HG02884 (cell line): ENCODE results near the gene PTPN5.
A peak's percentile ranks its signal among the peaks of the same experiment; 100 is the strongest.

Experiments used
- ATAC-seq: cut with Tn5 transposase; IDR thresholded peaks from one replicate; pipeline ENCODE4 v1.9.1; 2021; ENCODE audit warnings: mild to moderate bottlenecking, moderate library complexity; ENCODE audit not compliant: unreplicated experiment

The PTPN5 gene

GRCh38 chr11:18743365-18743764, 48.2 kb downstream of the PTPN5 start:
- no peak for ATAC-seq

- ATAC-seq, result no peak
These were observed 49.8 kb downstream of the PTPN5 start for GRCh38 chr11:18741783-18742182.

GRCh38 chr11:18739685-18740084, 51.9 kb downstream of the PTPN5 start:
- ATAC-seq, result no peak

- ATAC-seq, result no peak
These were observed 54.0 kb downstream of the PTPN5 start for GRCh38 chr11:18737642-18738041.

GRCh38 chr11:18736590-18737148, 54.9 kb downstream of the PTPN5 start:
- no peak for ATAC-seq

- no peak for ATAC-seq
These were observed 58.4 kb downstream of the PTPN5 start for GRCh38 chr11:18733202-18733601.

- ATAC-seq, result no peak
These were observed 59.4 kb downstream of the PTPN5 start for GRCh38 chr11:18731949-18732821.

GRCh38 chr11:18731441-18731840, 60.2 kb downstream of the PTPN5 start:
- no peak for ATAC-seq

GRCh38 chr11:18730020-18730419, 61.6 kb downstream of the PTPN5 start:
- ATAC-seq, result no peak

GRCh38 chr11:18729426-18729825, 62.2 kb downstream of the PTPN5 start:
- no peak for ATAC-seq

GRCh38 chr11:18728658-18729057, 62.9 kb downstream of the PTPN5 start:
- ATAC-seq, result no peak

- no peak for ATAC-seq
These were observed 63.9 kb downstream of the PTPN5 start for GRCh38 chr11:18727479-18728236.

GRCh38 chr11:18726040-18726439, 65.6 kb downstream of the PTPN5 start, which contains the start of gene IGSF22:
Gene IGSF22, minus strand, starts transcription at chr11:18726188. Its CDS starts 1,952 bp downstream, at chr11:18724236.
- no peak for ATAC-seq

- no peak for ATAC-seq
These were observed 67.6 kb downstream of the PTPN5 start for GRCh38 chr11:18723991-18724390.

GRCh38 chr11:18722293-18722637, 69.3 kb downstream of the PTPN5 start:
- no peak for ATAC-seq

- peak; percentile 72 for ATAC-seq
These were observed 69.9 kb downstream of the PTPN5 start for GRCh38 chr11:18721561-18722292.

- ATAC-seq, result peak; percentile 75
These were observed 70.6 kb downstream of the PTPN5 start for GRCh38 chr11:18720808-18721560.

- ATAC-seq, result no peak
These were observed 71.3 kb downstream of the PTPN5 start for GRCh38 chr11:18720091-18720807.

GRCh38 chr11:18715476-18715875, 76.1 kb downstream of the PTPN5 start:
- no peak for ATAC-seq

GRCh38 chr11:18714443-18714780, 77.2 kb downstream of the PTPN5 start:
- no peak for ATAC-seq
